Measurements from ENCODE around the gene BLM. TPM values are rescaled to one million over a fixed set of nuclear protein-coding genes. Genes with fewer than 3 reads are reported as not detected.

BLM gene
- total RNA-seq, 2 experiments from 2014 or later = 47.8 to 49.8 TPM

- no peak for DNase-seq
- no peak overlapping the region for H3K27ac Mint-ChIP-seq
- no peak overlapping the region for H3K4me3 Mint-ChIP-seq
- H3K27me3 Mint-ChIP-seq = no peaks in the 10 kb centered on the region
- H3K4me1 Mint-ChIP-seq = peaks cover 40% of the 10 kb centered on the region
- H3K9me3 Mint-ChIP-seq = no peaks in the 10 kb centered on the region
- no peaks in the 10 kb centered on the region for H3K36me3 Mint-ChIP-seq
Observed at GRCh38 chr15:90865702-90866101, 148.6 kb downstream of the BLM start.

Other genes with a start within 250 kb of the BLM start
- 10 to 100 TPM; 28.9 to 30.3 TPM for gene CRTC3, start 187.4 kb upstream of the BLM start, total RNA-seq
- 10 to 100 TPM; 76.9 to 83.7 TPM for gene FURIN, start 151.2 kb downstream of the BLM start, total RNA-seq
- gene FES, start 167.2 kb downstream of the BLM start, total RNA-seq = 1 to 10 TPM; 2.1 to 2.5 TPM
- gene MAN2A2, start 186.0 kb downstream of the BLM start, total RNA-seq = 10 to 100 TPM; 69.1 to 74.1 TPM
- 10 to 100 TPM; 38.4 to 44.3 TPM for gene HDDC3, start 215.2 kb downstream of the BLM start, total RNA-seq
- 10 to 100 TPM; 62.7 to 65.5 TPM for gene UNC45A, start 217.9 kb downstream of the BLM start, total RNA-seq
- gene RCCD1, start 237.5 kb downstream of the BLM start, total RNA-seq = 10 to 100 TPM; 23.3 to 23.6 TPM